H9 (cell line): ENCODE results near the gene KCTD2. TPM values are rescaled to one million over a fixed set of nuclear protein-coding genes. Genes with fewer than 3 reads are reported as not detected.
"Not testable (repeated sequence)": the region's sequence is repeated elsewhere in the genome, so short reads cannot be mapped to it uniquely, and the experiment has no call there.

Source experiments
- DNase-seq: peaks from one replicate; pipeline ENCODE4 v3.0.0-alpha.2; 2017
- H2AFZ ChIP-seq: one replicate; pipeline ENCODE4 v1.6.1; 2013; ENCODE audit warnings: mild to moderate bottlenecking, low read length, control low read depth, moderate library complexity
- H2AK5ac ChIP-seq: 2 replicates; pipeline ENCODE4 v1.6.1; 2013; ENCODE audit warnings: low read length, control low read depth, mixed read lengths; ENCODE audit not compliant: insufficient read length
- H2BK120ac ChIP-seq: one replicate; pipeline ENCODE4 v1.6.1; 2013; ENCODE audit warnings: low read depth, mild to moderate bottlenecking, low read length, control low read depth, inconsistent platforms; ENCODE audit not compliant: poor library complexity, severe bottlenecking
- H2BK12ac ChIP-seq: 2 replicates; pipeline ENCODE4 v1.6.1; 2013; ENCODE audit warnings: low read length, control low read depth, mixed read lengths, low read depth; ENCODE audit not compliant: insufficient read length
- H2BK15ac ChIP-seq: 2 replicates; pipeline ENCODE4 v1.6.1; 2013; ENCODE audit warnings: low read depth, low read length, control low read depth
- H2BK20ac ChIP-seq: one replicate; pipeline ENCODE4 v1.6.1; 2013; ENCODE audit warnings: low read depth, mild to moderate bottlenecking, low read length, control low read depth, inconsistent platforms; ENCODE audit not compliant: poor library complexity, severe bottlenecking
- H2BK5ac ChIP-seq: 2 replicates; pipeline ENCODE4 v1.6.1; 2013; ENCODE audit warnings: low read length, control low read depth, mixed read lengths; ENCODE audit not compliant: insufficient read length
- H3K14ac ChIP-seq: 2 replicates; pipeline ENCODE4 v1.6.1; 2013; ENCODE audit warnings: low read length, control low read depth; ENCODE audit not compliant: insufficient read depth
- H3K18ac ChIP-seq: 2 replicates; pipeline ENCODE4 v1.6.1; 2013; ENCODE audit warnings: low read depth, mild to moderate bottlenecking, mixed read lengths, low read length, control low read depth; ENCODE audit not compliant: insufficient read length
- H3K23ac ChIP-seq: 2 replicates; pipeline ENCODE4 v1.6.1; 2013; ENCODE audit warnings: low read length, control low read depth, mixed read lengths, low read depth; ENCODE audit not compliant: insufficient read length
- H3K23me2 ChIP-seq: 2 replicates; pipeline ENCODE4 v1.6.1; 2013; ENCODE audit warnings: low read depth, mild to moderate bottlenecking, mixed read lengths, low read length, control low read depth; ENCODE audit not compliant: insufficient read length, poor library complexity, severe bottlenecking
- H3K27ac ChIP-seq: 2 replicates; pipeline ENCODE4 v1.5.1; 2013; ENCODE audit warnings: low read length, control low read depth, mixed read lengths, low read depth; ENCODE audit not compliant: insufficient read length
- H3K27me3 ChIP-seq: 2 replicates; pipeline ENCODE4 v1.6.1; 2013; ENCODE audit warnings: low read length, control low read depth, inconsistent platforms; ENCODE audit not compliant: insufficient read depth
- H3K4ac ChIP-seq: 2 replicates; pipeline ENCODE4 v1.6.1; 2013; ENCODE audit warnings: low read depth, mild to moderate bottlenecking, control low read depth, inconsistent platforms, low read length, moderate library complexity
- H3K4me1 ChIP-seq: 2 replicates; pipeline ENCODE4 v1.6.1; 2013; ENCODE audit warnings: low read length, control low read depth, inconsistent platforms; ENCODE audit not compliant: insufficient read depth
- H3K4me2 ChIP-seq: 2 replicates; pipeline ENCODE4 v1.6.1; 2013; ENCODE audit warnings: low read length, control low read depth, mixed read lengths; ENCODE audit not compliant: insufficient read length, insufficient read depth
- H3K56ac ChIP-seq: 2 replicates; pipeline ENCODE4 v1.6.1; 2013; ENCODE audit warnings: low read depth, mild to moderate bottlenecking, mixed read lengths, low read length, control low read depth; ENCODE audit not compliant: insufficient read length
- H3K79me1 ChIP-seq: 2 replicates; pipeline ENCODE4 v1.6.1; 2013; ENCODE audit warnings: low read depth, mild to moderate bottlenecking, moderate library complexity, low read length, control low read depth, inconsistent platforms; ENCODE audit not compliant: insufficient read depth, poor library complexity, severe bottlenecking
- H3K79me2 ChIP-seq: 2 replicates; pipeline ENCODE4 v1.6.1; 2013; ENCODE audit warnings: low read length, control low read depth, inconsistent platforms; ENCODE audit not compliant: insufficient read depth
- H3K9ac ChIP-seq: 2 replicates; pipeline ENCODE4 v1.6.1; 2013; ENCODE audit warnings: low read length, control low read depth, mixed read lengths; ENCODE audit not compliant: insufficient read length; ENCODE audit errors: extremely low read depth
- H3K9me3 ChIP-seq: one replicate; pipeline ENCODE4 v1.6.1; 2013; ENCODE audit warnings: low read depth, low read length, inconsistent platforms; ENCODE audit not compliant: control insufficient read depth
- H3T11ph ChIP-seq: one replicate; pipeline ENCODE4 v1.6.1; 2013; ENCODE audit warnings: mild to moderate bottlenecking, low read length, control low read depth, inconsistent platforms
- H4K20me1 ChIP-seq: one replicate; pipeline ENCODE4 v1.6.1; 2013; ENCODE audit not compliant: control insufficient read depth, insufficient read length, insufficient read depth
- H4K5ac ChIP-seq: 2 replicates; pipeline ENCODE4 v1.6.1; 2013; ENCODE audit warnings: low read depth, mild to moderate bottlenecking, mixed read lengths, low read length, control low read depth; ENCODE audit not compliant: insufficient read length
- H4K8ac ChIP-seq: replicated peaks from 2 replicates; pipeline ENCODE4 v1.6.1; 2013; ENCODE audit warnings: low read length, control low read depth, mixed read lengths, low read depth; ENCODE audit not compliant: insufficient read length
- H4K91ac ChIP-seq: 2 replicates; pipeline ENCODE4 v1.6.1; 2013; ENCODE audit warnings: low read depth, mild to moderate bottlenecking, moderate library complexity, mixed read lengths, low read length, control low read depth; ENCODE audit not compliant: insufficient read length
- H3K27ac Mint-ChIP-seq, 3 experiments: 2 replicates in 2 of 3; 3 replicates in 1 of 3; pipeline ENCODE4 v1.8.0; 2020 to 2021; ENCODE audit warnings: mixed read lengths in 3 of 3, mild to moderate bottlenecking in 1 of 3, moderate library complexity in 1 of 3
- H3K27me3 Mint-ChIP-seq: 2 replicates; pipeline ENCODE4 v1.8.0; 2021; ENCODE audit warnings: low read depth, mild to moderate bottlenecking, moderate library complexity, mixed read lengths
- H3K36me3 Mint-ChIP-seq, 3 experiments: 2 replicates in 2 of 3; 3 replicates in 1 of 3; pipeline ENCODE4 v1.8.0; 2020 to 2021; ENCODE audit warnings: low read depth in 3 of 3, mixed read lengths in 3 of 3; ENCODE audit not compliant: insufficient read depth in 1 of 3
- H3K4me1 Mint-ChIP-seq, 2 experiments: 2 replicates each; pipeline ENCODE4 v1.8.0; 2020; ENCODE audit warnings: mixed read lengths in 2 of 2
- H3K4me3 Mint-ChIP-seq, 2 experiments: 2 replicates in 1 of 2; 3 replicates in 1 of 2; pipeline ENCODE4 v1.8.0; 2020 to 2021; ENCODE audit warnings: mild to moderate bottlenecking in 2 of 2, mixed read lengths in 2 of 2, moderate library complexity in 1 of 2
- H3K9me3 Mint-ChIP-seq, 2 experiments: 2 replicates in 1 of 2; 3 replicates in 1 of 2; pipeline ENCODE4 v1.8.0; 2020; ENCODE audit warnings: mild to moderate bottlenecking in 2 of 2, mixed read lengths in 2 of 2, moderate library complexity in 1 of 2
- WGBS: extraction: QIAGEN DNeasy Blood & Tissue Kit; methylation state at CpG from one replicate; pipeline ENCODE4 v1.1.7; 2013; ENCODE audit warnings: missing lambda C conversion rate, low lambda C conversion rate, mixed read lengths; ENCODE audit not compliant: insufficient read length; ENCODE audit errors: extremely low coverage; 5-methylcytosine and 5-hydroxymethylcytosine counted together
- total RNA-seq: library from RNA; stranded (reverse); gene quantifications from 2 replicates; pipeline ENCODE4 v1.2.1, GENCODE V29; 2021

Gene KCTD2
- total RNA-seq, 1 experiment from 2014 or later: 40.1 TPM

- H3K79me1 ChIP-seq, H2AFZ ChIP-seq, H3K4me2 ChIP-seq, H3K27me3 ChIP-seq, H2BK20ac ChIP-seq, DNase-seq, H2BK120ac ChIP-seq, H3K27ac ChIP-seq, H4K8ac ChIP-seq, H2BK5ac ChIP-seq, H3K18ac ChIP-seq, H4K20me1 ChIP-seq, H3K27me3 Mint-ChIP-seq, H3K4ac ChIP-seq, H3K56ac ChIP-seq, H2BK12ac ChIP-seq, H3K9me3 ChIP-seq, H3K9ac ChIP-seq, H3K36me3 Mint-ChIP-seq, H2AK5ac ChIP-seq, H3K23ac ChIP-seq, H3K4me1 Mint-ChIP-seq, H3T11ph ChIP-seq, H3K14ac ChIP-seq, H3K4me3 Mint-ChIP-seq, H3K27ac Mint-ChIP-seq, H3K4me1 ChIP-seq, H3K23me2 ChIP-seq, H4K91ac ChIP-seq, H2BK15ac ChIP-seq, H3K79me2 ChIP-seq, H3K9me3 Mint-ChIP-seq, H4K5ac ChIP-seq: not testable (repeated sequence)
- WGBS: no CpG with 5 or more reads among the region's 5 CpGs
Measured at GRCh38 chr17:75072909-75073308, 25.9 kb downstream of the KCTD2 start.
